Measurements from ENCODE around the gene LEAP2. TPM values are rescaled to one million over a fixed set of nuclear protein-coding genes. Genes with fewer than 3 reads are reported as not detected.

The LEAP2 gene
- polyA plus RNA-seq, 1 of the 3 experiments (the other 2 are of a cell fraction), result 0.64 TPM

GRCh38 chr5:132838516-132839282 lies 34.8 kb upstream of the LEAP2 start:
- H3K36me3 ChIP-seq (replicated peaks in 1 of 2; ENCODE audit: control insufficient read depth in 1 of 2, insufficient read depth in 2 of 2, low read length in 1 of 2), result no peaks in the 10 kb centered on the region
- H2AFZ ChIP-seq (ENCODE audit: low read depth), result no peak overlapping the region
- no peaks in the 10 kb centered on the region for H4K20me1 ChIP-seq (ENCODE audit: insufficient read depth)
- H3K27ac ChIP-seq (ENCODE audit: low read depth in 2 of 2, low read length in 1 of 2), result no peak overlapping the region
- H3K27me3 ChIP-seq (ENCODE audit: insufficient read depth), result no peaks in the 10 kb centered on the region
- H3F3A ChIP-seq (replicated peaks; ENCODE audit: insufficient read depth), result no peaks in the 10 kb centered on the region
- H3K9me3 ChIP-seq, result no peaks in the 10 kb centered on the region
- no peak for DNase-seq
- no peak overlapping the region for H3K4me3 ChIP-seq (ENCODE audit: low read depth in 2 of 2, low read length in 1 of 2)
- no peaks in the 10 kb centered on the region for H3K9me2 ChIP-seq
- WGBS (ENCODE audit: low lambda C conversion rate), result 59% methylated on average over 3 of the region's 3 CpGs
- H3K4me2 ChIP-seq, result no peak overlapping the region
- CTCF ChIA-PET, result interaction anchor here (1.1 to 1.4 kb wide), 3 partner anchors 9 to 19 kb away, joined by 3 to 6 read pairs (median 6); partner anchors contain the start of gene SHROOM1
- H3K9ac ChIP-seq, result no peak overlapping the region
- H3K79me2 ChIP-seq (ENCODE audit: insufficient read depth), result no peaks in the 10 kb centered on the region
- POLR2A ChIA-PET, result no interaction called here
- H3K4me1 ChIP-seq (ENCODE audit: control insufficient read depth in 1 of 2, insufficient read depth in 2 of 2, low read depth in 1 of 2, low read length in 1 of 2), result no peaks in the 10 kb centered on the region; a peak in 2 of 4 replicates
- no peak for TF ChIP-seq FOXM1 (IDR thresholded peaks at IDR 0.05; ENCODE audit: low read depth)
- no peak for TF ChIP-seq FOSL2 (IDR thresholded peaks at IDR 0.05; ENCODE audit: borderline replicate concordance, low read depth)
- no peak for TF ChIP-seq USF2 (IDR thresholded peaks at IDR 0.05; ENCODE audit: borderline replicate concordance, low read depth, low read length)
- TF ChIP-seq, protein P1, sequence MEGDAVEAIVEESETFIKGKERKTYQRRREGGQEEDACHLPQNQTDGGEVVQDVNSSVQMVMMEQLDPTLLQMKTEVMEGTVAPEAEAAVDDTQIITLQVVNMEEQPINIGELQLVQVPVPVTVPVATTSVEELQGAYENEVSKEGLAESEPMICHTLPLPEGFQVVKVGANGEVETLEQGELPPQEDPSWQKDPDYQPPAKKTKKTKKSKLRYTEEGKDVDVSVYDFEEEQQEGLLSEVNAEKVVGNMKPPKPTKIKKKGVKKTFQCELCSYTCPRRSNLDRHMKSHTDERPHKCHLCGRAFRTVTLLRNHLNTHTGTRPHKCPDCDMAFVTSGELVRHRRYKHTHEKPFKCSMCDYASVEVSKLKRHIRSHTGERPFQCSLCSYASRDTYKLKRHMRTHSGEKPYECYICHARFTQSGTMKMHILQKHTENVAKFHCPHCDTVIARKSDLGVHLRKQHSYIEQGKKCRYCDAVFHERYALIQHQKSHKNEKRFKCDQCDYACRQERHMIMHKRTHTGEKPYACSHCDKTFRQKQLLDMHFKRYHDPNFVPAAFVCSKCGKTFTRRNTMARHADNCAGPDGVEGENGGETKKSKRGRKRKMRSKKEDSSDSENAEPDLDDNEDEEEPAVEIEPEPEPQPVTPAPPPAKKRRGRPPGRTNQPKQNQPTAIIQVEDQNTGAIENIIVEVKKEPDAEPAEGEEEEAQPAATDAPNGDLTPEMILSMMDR (IDR thresholded peaks at IDR 0.05), result no peak
- no peak for TF ChIP-seq GABPA (IDR thresholded peaks at IDR 0.05; ENCODE audit: low read depth)
- no peak for TF ChIP-seq YY1 (IDR thresholded peaks at IDR 0.05; ENCODE audit: low read depth)
- TF ChIP-seq, protein P2, sequence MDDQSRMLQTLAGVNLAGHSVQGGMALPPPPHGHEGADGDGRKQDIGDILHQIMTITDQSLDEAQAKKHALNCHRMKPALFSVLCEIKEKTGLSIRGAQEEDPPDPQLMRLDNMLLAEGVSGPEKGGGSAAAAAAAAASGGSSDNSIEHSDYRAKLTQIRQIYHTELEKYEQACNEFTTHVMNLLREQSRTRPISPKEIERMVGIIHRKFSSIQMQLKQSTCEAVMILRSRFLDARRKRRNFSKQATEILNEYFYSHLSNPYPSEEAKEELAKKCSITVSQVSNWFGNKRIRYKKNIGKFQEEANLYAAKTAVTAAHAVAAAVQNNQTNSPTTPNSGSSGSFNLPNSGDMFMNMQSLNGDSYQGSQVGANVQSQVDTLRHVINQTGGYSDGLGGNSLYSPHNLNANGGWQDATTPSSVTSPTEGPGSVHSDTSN (IDR thresholded peaks at IDR 0.05), result no peak
- TF ChIP-seq EP300 (IDR thresholded peaks at IDR 0.05; ENCODE audit: borderline replicate concordance in 1 of 2, low read depth in 1 of 2, low read length in 1 of 2), result no peak
- TF ChIP-seq, protein P3, sequence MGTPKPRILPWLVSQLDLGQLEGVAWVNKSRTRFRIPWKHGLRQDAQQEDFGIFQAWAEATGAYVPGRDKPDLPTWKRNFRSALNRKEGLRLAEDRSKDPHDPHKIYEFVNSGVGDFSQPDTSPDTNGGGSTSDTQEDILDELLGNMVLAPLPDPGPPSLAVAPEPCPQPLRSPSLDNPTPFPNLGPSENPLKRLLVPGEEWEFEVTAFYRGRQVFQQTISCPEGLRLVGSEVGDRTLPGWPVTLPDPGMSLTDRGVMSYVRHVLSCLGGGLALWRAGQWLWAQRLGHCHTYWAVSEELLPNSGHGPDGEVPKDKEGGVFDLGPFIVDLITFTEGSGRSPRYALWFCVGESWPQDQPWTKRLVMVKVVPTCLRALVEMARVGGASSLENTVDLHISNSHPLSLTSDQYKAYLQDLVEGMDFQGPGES (IDR thresholded peaks at IDR 0.05; ENCODE audit: low read depth, low read length), result no peak
- no peak for TF ChIP-seq ELF1 (IDR thresholded peaks at IDR 0.05)
- TF ChIP-seq, protein P4, sequence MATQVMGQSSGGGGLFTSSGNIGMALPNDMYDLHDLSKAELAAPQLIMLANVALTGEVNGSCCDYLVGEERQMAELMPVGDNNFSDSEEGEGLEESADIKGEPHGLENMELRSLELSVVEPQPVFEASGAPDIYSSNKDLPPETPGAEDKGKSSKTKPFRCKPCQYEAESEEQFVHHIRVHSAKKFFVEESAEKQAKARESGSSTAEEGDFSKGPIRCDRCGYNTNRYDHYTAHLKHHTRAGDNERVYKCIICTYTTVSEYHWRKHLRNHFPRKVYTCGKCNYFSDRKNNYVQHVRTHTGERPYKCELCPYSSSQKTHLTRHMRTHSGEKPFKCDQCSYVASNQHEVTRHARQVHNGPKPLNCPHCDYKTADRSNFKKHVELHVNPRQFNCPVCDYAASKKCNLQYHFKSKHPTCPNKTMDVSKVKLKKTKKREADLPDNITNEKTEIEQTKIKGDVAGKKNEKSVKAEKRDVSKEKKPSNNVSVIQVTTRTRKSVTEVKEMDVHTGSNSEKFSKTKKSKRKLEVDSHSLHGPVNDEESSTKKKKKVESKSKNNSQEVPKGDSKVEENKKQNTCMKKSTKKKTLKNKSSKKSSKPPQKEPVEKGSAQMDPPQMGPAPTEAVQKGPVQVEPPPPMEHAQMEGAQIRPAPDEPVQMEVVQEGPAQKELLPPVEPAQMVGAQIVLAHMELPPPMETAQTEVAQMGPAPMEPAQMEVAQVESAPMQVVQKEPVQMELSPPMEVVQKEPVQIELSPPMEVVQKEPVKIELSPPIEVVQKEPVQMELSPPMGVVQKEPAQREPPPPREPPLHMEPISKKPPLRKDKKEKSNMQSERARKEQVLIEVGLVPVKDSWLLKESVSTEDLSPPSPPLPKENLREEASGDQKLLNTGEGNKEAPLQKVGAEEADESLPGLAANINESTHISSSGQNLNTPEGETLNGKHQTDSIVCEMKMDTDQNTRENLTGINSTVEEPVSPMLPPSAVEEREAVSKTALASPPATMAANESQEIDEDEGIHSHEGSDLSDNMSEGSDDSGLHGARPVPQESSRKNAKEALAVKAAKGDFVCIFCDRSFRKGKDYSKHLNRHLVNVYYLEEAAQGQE (IDR thresholded peaks at IDR 0.05; ENCODE audit: low read depth, low read length), result no peak
- no peak for TF ChIP-seq RXRA (IDR thresholded peaks at IDR 0.05; ENCODE audit: borderline replicate concordance, low read depth)
- no peak for TF ChIP-seq EZH2phosphoT487 (IDR thresholded peaks at IDR 0.05; ENCODE audit: borderline replicate concordance, low read depth)
- TF ChIP-seq SMC3 (IDR thresholded peaks at IDR 0.05; ENCODE audit: low read depth, low read length), result no peak
- TF ChIP-seq NRF1 (IDR thresholded peaks at IDR 0.05; ENCODE audit: low read depth, low read length), result no peak
- no peak for TF ChIP-seq JUND (IDR thresholded peaks at IDR 0.05)
- TF ChIP-seq FOXJ3 (CRISPR knock-in tag; IDR thresholded peaks at IDR 0.05), result no peak
- TF ChIP-seq RAD21 (IDR thresholded peaks at IDR 0.05; ENCODE audit: low read length), result no peak
- TF ChIP-seq GATA2 (CRISPR knock-in tag; IDR thresholded peaks at IDR 0.05), result no peak
